Measurements from ENCODE around the gene NPC1. TPM values are rescaled to one million over a fixed set of nuclear protein-coding genes. Genes with fewer than 3 reads are reported as not detected.

NPC1 gene
- polyA plus RNA-seq, 1 donor (not counting 4 experiments of a cell fraction or from before 2014, with no cell fraction given) = 49.9 TPM

DNA sequence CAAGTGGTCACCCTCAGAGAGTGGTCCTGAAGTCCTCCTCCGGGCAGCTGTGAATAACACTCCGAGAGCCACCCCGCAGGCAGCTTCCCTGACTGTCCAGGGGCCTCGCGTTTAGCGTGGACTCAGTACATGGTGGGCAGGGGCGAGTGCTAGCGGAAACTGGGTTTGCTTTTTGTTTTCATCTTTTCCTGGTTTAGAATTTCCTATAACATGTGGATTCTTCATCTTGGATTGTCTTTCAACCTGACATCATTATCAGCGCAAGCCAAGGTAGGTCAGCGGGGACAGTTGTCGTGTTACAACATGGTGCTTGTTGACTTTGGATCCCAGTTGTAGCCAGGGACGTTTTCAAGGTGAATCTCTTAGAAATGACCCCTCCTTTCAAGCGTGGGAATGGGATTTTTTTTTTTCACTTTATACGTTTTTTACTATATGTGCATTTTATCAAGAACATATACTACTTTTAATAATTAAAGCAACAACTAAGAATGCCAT, 62.0 kb downstream of the NPC1 start:
- Histone ChIP-seq H3K4me3 (ENCODE audit: control insufficient read depth in 2 of 3, extremely low read depth in 1 of 3, insufficient read depth in 2 of 3, low read depth in 1 of 3, low read length in 3 of 3) (no peak overlapping the region), H3K27ac (ENCODE audit: control insufficient read depth, insufficient read depth, low read length) (no peak overlapping the region), H4K20me1 (ENCODE audit: control insufficient read depth, extremely low read depth, insufficient read depth, low read length) (peaks cover 2% of the 10 kb centered on the region), H3K4me1 (ENCODE audit: control insufficient read depth, extremely low read depth, insufficient read depth, low read length) (peaks cover 1% of the 10 kb centered on the region), H3K4me2 (ENCODE audit: control insufficient read depth, extremely low read depth, insufficient read depth, low read depth, low read length) (no peak overlapping the region), H3K79me2 (ENCODE audit: control insufficient read depth, insufficient read depth, low read length) (no peaks in the 10 kb centered on the region), H3K36me3 (ENCODE audit: control insufficient read depth in 2 of 2, extremely low read depth in 1 of 2, insufficient read depth in 2 of 2, low read length in 2 of 2) (peaks cover 31 to 55% of the 10 kb centered on the region in 2 experiments), H3K27me3 (ENCODE audit: control insufficient read depth, extremely low read depth, insufficient read depth, low read length) (no peaks in the 10 kb centered on the region), H3K9me1 (ENCODE audit: control insufficient read depth, extremely low read depth, insufficient read depth, low read length) (no peaks in the 10 kb centered on the region), H3K9me3 (ENCODE audit: control insufficient read depth, low read depth, low read length) (no peaks in the 10 kb centered on the region), H3K9ac (ENCODE audit: control insufficient read depth, extremely low read depth, insufficient read depth, low read length) (no peak overlapping the region), H2AFZ (ENCODE audit: control insufficient read depth, low read length) (no peak overlapping the region)
- dilution Hi-C loops (cut with MboI; ENCODE audit: extremely low pct_ligation_motif_present, low sequenced_read_pairs) = no loop called here
- DNase-seq (ENCODE audit: low read depth, low spot score) = no peak
- no peak for TF ChIP-seq EZH2 (IDR thresholded peaks at IDR 0.05; ENCODE audit: low read length)
- TF ChIP-seq, protein P1, sequence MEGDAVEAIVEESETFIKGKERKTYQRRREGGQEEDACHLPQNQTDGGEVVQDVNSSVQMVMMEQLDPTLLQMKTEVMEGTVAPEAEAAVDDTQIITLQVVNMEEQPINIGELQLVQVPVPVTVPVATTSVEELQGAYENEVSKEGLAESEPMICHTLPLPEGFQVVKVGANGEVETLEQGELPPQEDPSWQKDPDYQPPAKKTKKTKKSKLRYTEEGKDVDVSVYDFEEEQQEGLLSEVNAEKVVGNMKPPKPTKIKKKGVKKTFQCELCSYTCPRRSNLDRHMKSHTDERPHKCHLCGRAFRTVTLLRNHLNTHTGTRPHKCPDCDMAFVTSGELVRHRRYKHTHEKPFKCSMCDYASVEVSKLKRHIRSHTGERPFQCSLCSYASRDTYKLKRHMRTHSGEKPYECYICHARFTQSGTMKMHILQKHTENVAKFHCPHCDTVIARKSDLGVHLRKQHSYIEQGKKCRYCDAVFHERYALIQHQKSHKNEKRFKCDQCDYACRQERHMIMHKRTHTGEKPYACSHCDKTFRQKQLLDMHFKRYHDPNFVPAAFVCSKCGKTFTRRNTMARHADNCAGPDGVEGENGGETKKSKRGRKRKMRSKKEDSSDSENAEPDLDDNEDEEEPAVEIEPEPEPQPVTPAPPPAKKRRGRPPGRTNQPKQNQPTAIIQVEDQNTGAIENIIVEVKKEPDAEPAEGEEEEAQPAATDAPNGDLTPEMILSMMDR (optimal IDR thresholded peaks at IDR 0.05 in 1 of 3, IDR thresholded peaks at IDR 0.05 in 1 of 3, conservative IDR thresholded peaks at IDR 0.05 in 1 of 3; ENCODE audit: extremely low read depth in 1 of 3, insufficient read depth in 2 of 3, low read length in 3 of 3) = no peak
- FAIRE-seq = no peak

DNA sequence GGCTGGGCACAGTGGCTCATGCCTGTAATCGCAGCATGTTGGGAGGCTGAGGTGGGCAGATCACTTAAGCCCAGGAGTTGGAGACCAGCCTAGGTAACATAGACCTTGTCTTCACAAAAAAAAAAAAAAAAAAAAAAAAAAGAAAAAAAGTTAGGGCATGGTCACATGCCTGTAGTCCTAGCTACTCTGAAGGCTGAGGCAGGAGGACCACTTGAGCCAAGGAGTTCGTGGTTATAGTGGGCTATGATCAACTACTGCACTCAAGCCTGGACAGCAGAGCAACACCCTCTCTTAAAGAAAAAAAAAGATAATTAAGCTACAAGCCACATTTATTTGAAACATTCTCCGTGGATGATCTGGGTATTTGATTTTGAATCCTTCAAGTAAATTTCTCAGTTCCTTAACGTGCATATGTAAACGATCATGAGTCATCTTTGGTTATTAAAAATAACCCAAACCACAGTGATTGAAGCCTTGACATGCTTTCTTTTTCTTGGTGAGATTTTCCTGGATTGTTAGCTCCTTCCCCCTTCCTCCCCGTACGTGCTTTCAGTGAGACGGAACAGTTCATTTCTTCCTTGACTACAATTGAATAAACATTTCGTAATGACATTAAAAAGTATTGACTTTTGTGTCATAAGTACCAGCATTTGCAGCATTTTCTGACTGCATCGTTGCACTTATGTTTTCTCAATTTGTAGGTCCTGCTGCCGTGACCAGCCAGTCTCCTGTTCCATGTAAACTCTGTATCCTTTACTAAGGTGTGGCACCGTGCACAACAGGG, 62.7 kb downstream of the NPC1 start:
- Histone ChIP-seq H3K9me3 (ENCODE audit: control insufficient read depth, low read depth, low read length) (no peaks in the 10 kb centered on the region), H4K20me1 (ENCODE audit: control insufficient read depth, extremely low read depth, insufficient read depth, low read length) (no peaks in the 10 kb centered on the region), H3K4me3 (ENCODE audit: control insufficient read depth in 2 of 3, extremely low read depth in 1 of 3, insufficient read depth in 2 of 3, low read depth in 1 of 3, low read length in 3 of 3) (no peak overlapping the region), H3K79me2 (ENCODE audit: control insufficient read depth, insufficient read depth, low read length) (no peaks in the 10 kb centered on the region), H3K36me3 (ENCODE audit: control insufficient read depth in 2 of 2, extremely low read depth in 1 of 2, insufficient read depth in 2 of 2, low read length in 2 of 2) (peaks cover 28 to 55% of the 10 kb centered on the region in 2 experiments), H3K9me1 (ENCODE audit: control insufficient read depth, extremely low read depth, insufficient read depth, low read length) (no peaks in the 10 kb centered on the region), H3K9ac (ENCODE audit: control insufficient read depth, extremely low read depth, insufficient read depth, low read length) (no peak overlapping the region), H3K4me1 (ENCODE audit: control insufficient read depth, extremely low read depth, insufficient read depth, low read length) (no peaks in the 10 kb centered on the region), H3K27me3 (ENCODE audit: control insufficient read depth, extremely low read depth, insufficient read depth, low read length) (no peaks in the 10 kb centered on the region), H3K27ac (ENCODE audit: control insufficient read depth, insufficient read depth, low read length) (no peak overlapping the region), H2AFZ (ENCODE audit: control insufficient read depth, low read length) (no peak overlapping the region), H3K4me2 (ENCODE audit: control insufficient read depth, extremely low read depth, insufficient read depth, low read depth, low read length) (no peak overlapping the region)
- TF ChIP-seq EZH2 (IDR thresholded peaks at IDR 0.05; ENCODE audit: low read length) = no peak
- TF ChIP-seq, protein P1 (optimal IDR thresholded peaks at IDR 0.05 in 1 of 3, IDR thresholded peaks at IDR 0.05 in 1 of 3, conservative IDR thresholded peaks at IDR 0.05 in 1 of 3; ENCODE audit: extremely low read depth in 1 of 3, insufficient read depth in 2 of 3, low read length in 3 of 3) = no peak
- DNase-seq (ENCODE audit: low read depth, low spot score) (no peak), FAIRE-seq (no peak)
- dilution Hi-C loops (cut with MboI; ENCODE audit: extremely low pct_ligation_motif_present, low sequenced_read_pairs) = no loop called here
